NB4 (cell line): Measurements from ENCODE around the gene UBALD2.

Source experiments
- CTCF ChIP-seq: IDR thresholded peaks from one replicate; pipeline ENCODE4 v1.5.1; 2012; ENCODE audit warnings: low read depth, low read length
- POLR2A ChIP-seq: IDR thresholded peaks from 2 replicates; pipeline ENCODE4 v1.6.1; 2011; ENCODE audit warnings: mild to moderate bottlenecking; ENCODE audit not compliant: insufficient read length; ENCODE audit errors: extremely low read depth

GRCh38 chr17:76274112-76274956 is 9.2 kb downstream of the UBALD2 start:
- no peak for TF ChIP-seq POLR2A
- TF ChIP-seq CTCF: no peak
